Measurements from ENCODE around the gene CAMK1D.

CAMK1D gene

DNA sequence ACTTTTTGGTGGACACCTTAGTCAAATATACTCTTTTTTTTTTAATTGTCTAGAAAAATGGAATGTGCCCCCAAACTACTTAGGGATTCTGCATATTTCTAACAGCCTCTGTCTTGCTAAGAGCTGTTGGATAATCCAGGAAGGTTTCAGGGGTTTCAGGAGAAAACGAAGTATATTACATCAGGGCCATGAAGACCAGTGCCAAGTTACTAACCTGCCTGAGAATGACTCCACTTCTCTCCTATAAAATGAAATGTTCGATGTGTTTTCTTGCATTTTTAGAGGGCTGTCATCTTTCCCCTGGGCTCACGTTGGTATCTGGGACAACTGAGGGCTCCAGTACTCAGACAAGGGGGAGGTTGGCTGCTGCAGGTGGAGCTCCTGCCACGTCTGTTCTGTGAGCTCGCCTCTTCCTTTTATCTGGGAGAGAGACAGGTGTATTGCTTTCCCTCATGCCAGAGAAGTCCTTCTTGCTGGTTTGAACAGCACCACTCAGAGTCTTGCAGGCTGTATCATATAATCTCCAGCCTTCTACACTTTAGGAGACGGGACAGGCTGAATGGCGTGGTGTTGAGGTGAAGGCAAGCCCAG lies 71.3 kb downstream of the CAMK1D start:
- Histone ChIP-seq H3F3A (ENCODE audit: insufficient read depth, low read length) (no peaks in the 10 kb centered on the region), H3K79me2 (ENCODE audit: insufficient read depth, low read length) (no peaks in the 10 kb centered on the region), H4K20me1 (ENCODE audit: insufficient read depth, low read length) (no peaks in the 10 kb centered on the region), H3K4me1 (ENCODE audit: insufficient read depth, low read length, severe bottlenecking) (no peaks in the 10 kb centered on the region), H3K27me3 (ENCODE audit: insufficient read depth, low read length) (no peaks in the 10 kb centered on the region), H3K4me3 (ENCODE audit: low read depth, low read length, poor library complexity, severe bottlenecking) (no peak overlapping the region), H2AFZ (ENCODE audit: low read length) (no peak overlapping the region), H3K9me2 (ENCODE audit: low read depth, low read length) (no peaks in the 10 kb centered on the region), H3K27ac (ENCODE audit: low read depth, low read length, poor library complexity, severe bottlenecking) (no peak overlapping the region), H3K9ac (ENCODE audit: low read length) (no peak overlapping the region), H3K4me2 (ENCODE audit: low read length) (no peak overlapping the region), H3K9me3 (ENCODE audit: low read length) (no peaks in the 10 kb centered on the region), H3K36me3 (ENCODE audit: insufficient read depth, low read length) (no peaks in the 10 kb centered on the region)
- TF ChIP-seq EZH2 (IDR thresholded peaks at IDR 0.05; ENCODE audit: borderline replicate concordance, low read length): no peak
- TF ChIP-seq, protein P1, sequence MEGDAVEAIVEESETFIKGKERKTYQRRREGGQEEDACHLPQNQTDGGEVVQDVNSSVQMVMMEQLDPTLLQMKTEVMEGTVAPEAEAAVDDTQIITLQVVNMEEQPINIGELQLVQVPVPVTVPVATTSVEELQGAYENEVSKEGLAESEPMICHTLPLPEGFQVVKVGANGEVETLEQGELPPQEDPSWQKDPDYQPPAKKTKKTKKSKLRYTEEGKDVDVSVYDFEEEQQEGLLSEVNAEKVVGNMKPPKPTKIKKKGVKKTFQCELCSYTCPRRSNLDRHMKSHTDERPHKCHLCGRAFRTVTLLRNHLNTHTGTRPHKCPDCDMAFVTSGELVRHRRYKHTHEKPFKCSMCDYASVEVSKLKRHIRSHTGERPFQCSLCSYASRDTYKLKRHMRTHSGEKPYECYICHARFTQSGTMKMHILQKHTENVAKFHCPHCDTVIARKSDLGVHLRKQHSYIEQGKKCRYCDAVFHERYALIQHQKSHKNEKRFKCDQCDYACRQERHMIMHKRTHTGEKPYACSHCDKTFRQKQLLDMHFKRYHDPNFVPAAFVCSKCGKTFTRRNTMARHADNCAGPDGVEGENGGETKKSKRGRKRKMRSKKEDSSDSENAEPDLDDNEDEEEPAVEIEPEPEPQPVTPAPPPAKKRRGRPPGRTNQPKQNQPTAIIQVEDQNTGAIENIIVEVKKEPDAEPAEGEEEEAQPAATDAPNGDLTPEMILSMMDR (IDR thresholded peaks at IDR 0.05; ENCODE audit: low read length): no peak

DNA sequence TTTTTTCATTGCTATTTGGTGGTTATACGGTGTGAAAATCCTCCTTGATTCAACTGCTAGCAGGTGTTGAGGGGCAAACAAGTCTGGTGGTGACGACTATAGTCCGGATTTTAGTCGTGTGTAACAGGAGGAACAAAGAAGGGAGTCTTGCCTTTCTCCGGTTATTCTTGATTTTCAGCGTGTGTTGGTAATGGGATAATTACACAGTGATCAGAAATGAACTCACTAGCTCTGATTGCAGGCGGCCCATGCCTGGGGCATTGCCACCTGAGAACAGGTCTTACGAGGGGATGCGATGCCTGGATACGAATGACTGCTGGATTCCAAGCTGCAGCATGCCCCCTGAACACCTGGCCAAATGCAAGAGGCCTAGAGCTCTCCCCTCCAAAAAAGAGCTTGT lies 72.8 kb downstream of the CAMK1D start:
- no peak for TF ChIP-seq EZH2 (IDR thresholded peaks at IDR 0.05; ENCODE audit: borderline replicate concordance, low read length)
- TF ChIP-seq, protein P1 (IDR thresholded peaks at IDR 0.05; ENCODE audit: low read length): no peak
- no peaks in the 10 kb centered on the region for H3F3A ChIP-seq (ENCODE audit: insufficient read depth, low read length)
- H3K79me2 ChIP-seq (ENCODE audit: insufficient read depth, low read length): no peaks in the 10 kb centered on the region
- no peaks in the 10 kb centered on the region for H3K9me3 ChIP-seq (ENCODE audit: low read length)
- no peak overlapping the region for H2AFZ ChIP-seq (ENCODE audit: low read length)
- H4K20me1 ChIP-seq (ENCODE audit: insufficient read depth, low read length): no peaks in the 10 kb centered on the region
- H3K27ac ChIP-seq (ENCODE audit: low read depth, low read length, poor library complexity, severe bottlenecking): no peak overlapping the region
- H3K4me1 ChIP-seq (ENCODE audit: insufficient read depth, low read length, severe bottlenecking): no peaks in the 10 kb centered on the region
- no peak overlapping the region for H3K9ac ChIP-seq (ENCODE audit: low read length)
- no peaks in the 10 kb centered on the region for H3K36me3 ChIP-seq (ENCODE audit: insufficient read depth, low read length)
- H3K4me2 ChIP-seq (ENCODE audit: low read length): no peak overlapping the region
- no peaks in the 10 kb centered on the region for H3K9me2 ChIP-seq (ENCODE audit: low read depth, low read length)
- H3K27me3 ChIP-seq (ENCODE audit: insufficient read depth, low read length): no peaks in the 10 kb centered on the region
- no peak overlapping the region for H3K4me3 ChIP-seq (ENCODE audit: low read depth, low read length, poor library complexity, severe bottlenecking)

DNA sequence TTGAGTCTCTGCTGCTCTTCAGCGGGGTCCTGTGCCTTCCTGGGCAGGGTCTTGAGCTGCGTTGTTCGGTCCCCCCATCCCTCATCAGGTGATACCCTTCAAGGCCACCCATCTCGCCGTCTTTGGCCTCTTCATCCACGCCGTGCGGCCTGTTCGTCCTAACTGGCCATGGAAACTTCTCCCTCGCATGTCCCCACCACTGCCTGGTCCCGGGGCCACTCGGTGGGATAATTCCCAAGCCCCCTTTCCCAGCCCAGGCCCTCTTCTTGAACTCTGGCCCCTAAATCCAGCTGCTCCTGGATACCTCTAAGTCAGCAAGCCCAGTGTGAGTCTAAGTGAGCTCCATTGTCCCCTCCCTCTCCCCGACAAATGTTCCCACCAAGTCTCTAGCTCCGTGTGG lies 74.5 kb downstream of the CAMK1D start:
- H3K27ac ChIP-seq (ENCODE audit: low read depth, low read length, poor library complexity, severe bottlenecking): no peak overlapping the region
- H3F3A ChIP-seq (ENCODE audit: insufficient read depth, low read length): no peaks in the 10 kb centered on the region
- no peak overlapping the region for H3K9ac ChIP-seq (ENCODE audit: low read length)
- no peaks in the 10 kb centered on the region for H3K79me2 ChIP-seq (ENCODE audit: insufficient read depth, low read length)
- no peaks in the 10 kb centered on the region for H3K27me3 ChIP-seq (ENCODE audit: insufficient read depth, low read length)
- H2AFZ ChIP-seq (ENCODE audit: low read length): no peak overlapping the region
- H3K9me3 ChIP-seq (ENCODE audit: low read length): no peaks in the 10 kb centered on the region
- no peaks in the 10 kb centered on the region for H3K36me3 ChIP-seq (ENCODE audit: insufficient read depth, low read length)
- H3K9me2 ChIP-seq (ENCODE audit: low read depth, low read length): no peaks in the 10 kb centered on the region
- no peaks in the 10 kb centered on the region for H4K20me1 ChIP-seq (ENCODE audit: insufficient read depth, low read length)
- H3K4me3 ChIP-seq (ENCODE audit: low read depth, low read length, poor library complexity, severe bottlenecking): no peak overlapping the region
- TF ChIP-seq, protein P1 (IDR thresholded peaks at IDR 0.05; ENCODE audit: low read length): no peak
- TF ChIP-seq EZH2 (IDR thresholded peaks at IDR 0.05; ENCODE audit: borderline replicate concordance, low read length): no peak
- no peak overlapping the region for H3K4me2 ChIP-seq (ENCODE audit: low read length)
- H3K4me1 ChIP-seq (ENCODE audit: insufficient read depth, low read length, severe bottlenecking): no peaks in the 10 kb centered on the region
